Measurements from ENCODE around the gene METAP1.
"Not testable (repeated sequence)": the region's sequence is repeated elsewhere in the genome, so short reads cannot be mapped to it uniquely, and the experiment has no call there.

METAP1 gene

DNA sequence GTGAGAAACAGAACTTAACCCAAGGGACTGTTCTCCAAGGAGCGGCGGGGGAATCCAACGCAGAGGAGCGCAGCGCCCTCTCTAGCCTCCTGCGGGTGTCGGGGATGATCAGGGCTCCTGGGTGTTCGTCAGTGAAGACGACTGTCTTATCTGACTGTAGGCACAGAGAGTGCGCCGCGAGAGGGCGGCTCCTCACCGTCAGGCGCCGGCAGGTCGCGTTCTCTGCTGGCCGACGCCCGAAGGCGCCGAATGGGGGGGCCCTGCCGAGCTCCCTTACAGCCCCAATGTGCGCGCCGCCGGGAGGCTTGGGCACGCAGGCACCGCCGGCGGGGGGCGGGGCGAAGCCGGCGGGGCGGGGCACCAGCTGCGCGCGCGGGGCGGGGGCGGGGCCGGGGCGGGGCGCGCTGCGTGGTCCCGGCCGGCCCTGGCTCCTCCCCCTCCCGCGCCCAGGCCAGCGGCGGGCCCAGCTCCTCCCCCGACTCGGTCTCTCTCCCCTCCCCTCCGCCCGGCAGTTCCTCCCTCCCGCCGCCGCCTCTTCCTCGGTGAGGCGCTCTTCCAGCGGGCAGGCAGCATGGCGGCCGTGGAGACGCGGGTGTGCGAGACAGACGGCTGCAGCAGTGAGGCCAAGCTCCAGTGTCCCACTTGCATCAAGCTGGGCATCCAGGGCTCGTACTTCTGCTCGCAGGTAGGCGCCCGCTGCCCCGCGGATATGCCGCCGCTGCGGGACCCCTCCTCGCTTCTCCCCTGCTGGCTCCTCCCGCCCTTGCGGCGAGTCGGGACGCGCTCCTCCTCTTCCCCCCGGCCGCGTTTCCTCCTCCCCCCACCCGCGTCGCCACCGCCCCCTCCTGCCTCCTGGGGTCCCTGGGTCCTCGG, at the start of gene METAP1:
Gene METAP1, plus strand, starts transcription at position 539 of the 873 bp plus-strand sequence. Its CDS starts 33 bp downstream, at position 572.
- DNase-seq = peak; percentile 95

DNA sequence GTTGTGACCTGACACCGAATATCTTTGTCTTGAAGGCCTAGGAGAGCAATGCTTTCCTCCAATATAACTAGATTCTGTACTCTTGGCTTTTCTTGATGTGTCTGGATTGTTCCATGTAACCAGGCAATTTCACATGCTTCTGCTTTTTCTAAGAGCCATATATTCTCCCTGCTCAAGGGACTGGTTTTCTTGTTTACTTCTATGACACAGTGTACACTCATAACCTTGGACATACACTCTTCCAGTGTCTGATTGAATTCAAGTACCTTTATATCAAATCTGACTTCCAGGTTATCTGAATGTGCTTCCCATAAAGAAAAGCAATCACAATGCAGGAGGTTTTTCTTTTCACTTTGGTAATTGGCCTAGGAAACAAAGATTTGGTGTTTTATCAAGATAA, 49.2 kb upstream of the METAP1 start:
- no peak for DNase-seq

DNA sequence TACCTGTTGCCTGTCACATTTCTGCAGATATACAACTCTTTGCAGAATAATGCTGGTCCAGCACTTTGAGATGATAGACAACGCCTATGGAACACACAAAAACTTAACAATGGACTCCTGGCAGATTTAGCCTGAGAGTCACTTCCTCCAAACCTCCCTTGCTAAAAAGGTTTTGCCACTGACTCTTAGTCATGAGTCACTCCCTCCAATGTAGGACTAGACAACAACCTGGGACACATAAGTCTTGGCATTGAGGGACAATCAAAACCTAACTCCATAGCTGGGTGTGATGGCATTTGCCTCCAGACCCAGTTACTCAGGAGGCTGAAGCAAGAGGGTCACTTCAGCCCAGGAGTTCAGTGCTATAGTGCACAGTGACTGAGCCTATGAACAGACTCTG, 44.6 kb upstream of the METAP1 start:
- DNase-seq = no peak

DNA sequence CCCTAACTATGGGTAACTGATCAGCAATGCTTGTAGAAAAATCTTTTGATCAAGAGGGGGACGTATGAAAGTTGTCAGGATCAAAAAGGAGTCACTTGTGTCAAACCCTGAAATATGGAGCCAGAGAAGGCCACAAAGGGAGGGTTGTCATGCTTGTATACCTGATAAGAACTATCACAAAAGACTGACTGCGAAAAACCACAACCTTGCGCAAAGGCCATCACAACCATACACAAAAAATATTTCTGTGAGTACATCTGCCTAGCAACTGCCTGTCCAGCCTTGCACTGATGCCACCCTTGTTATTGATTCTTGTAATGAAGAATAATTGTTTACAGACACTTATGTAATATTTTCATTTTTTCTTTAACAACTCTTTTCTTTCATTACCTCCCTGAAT, 43.8 kb upstream of the METAP1 start:
- DNase-seq = no peak

DNA sequence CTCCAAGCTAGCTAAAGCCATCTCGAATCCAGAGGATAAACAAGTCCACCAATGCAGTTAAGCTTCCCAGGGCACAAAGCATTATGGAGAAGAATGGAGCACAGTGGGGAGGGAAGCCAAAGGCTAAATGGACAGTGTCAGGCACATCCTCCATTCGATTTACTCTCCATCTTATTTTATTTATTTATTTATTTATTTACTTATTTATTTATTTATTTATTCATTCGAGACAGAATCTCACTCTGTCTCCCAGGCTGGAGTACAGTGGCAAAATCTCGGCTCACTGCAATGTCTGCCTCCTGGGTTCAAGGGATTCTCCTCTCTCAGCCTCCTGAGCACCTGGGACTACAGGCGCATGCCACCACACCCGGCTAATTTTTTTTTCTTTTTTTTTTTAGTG, 40.3 kb upstream of the METAP1 start:
- DNase-seq = no peak

DNA sequence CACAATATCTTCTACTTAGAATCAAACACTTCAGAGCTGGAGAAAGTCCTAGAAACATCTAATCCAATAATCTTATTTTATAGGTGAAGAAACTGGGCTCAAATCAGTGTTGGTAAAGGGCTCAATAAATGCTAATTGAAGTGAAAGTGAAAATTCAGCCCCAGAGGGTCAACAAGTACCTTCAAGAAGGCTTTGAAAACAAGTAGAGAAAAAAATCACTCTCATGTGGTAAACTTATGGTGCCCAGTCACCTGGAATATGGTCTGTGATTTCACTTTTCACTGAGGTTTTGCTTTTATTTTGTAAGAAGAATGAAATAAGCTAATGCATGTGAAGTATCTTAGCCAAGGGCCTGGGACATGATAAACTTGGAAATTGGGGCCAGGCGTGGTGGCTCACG, 37.5 kb upstream of the METAP1 start:
- no peak for DNase-seq

DNA sequence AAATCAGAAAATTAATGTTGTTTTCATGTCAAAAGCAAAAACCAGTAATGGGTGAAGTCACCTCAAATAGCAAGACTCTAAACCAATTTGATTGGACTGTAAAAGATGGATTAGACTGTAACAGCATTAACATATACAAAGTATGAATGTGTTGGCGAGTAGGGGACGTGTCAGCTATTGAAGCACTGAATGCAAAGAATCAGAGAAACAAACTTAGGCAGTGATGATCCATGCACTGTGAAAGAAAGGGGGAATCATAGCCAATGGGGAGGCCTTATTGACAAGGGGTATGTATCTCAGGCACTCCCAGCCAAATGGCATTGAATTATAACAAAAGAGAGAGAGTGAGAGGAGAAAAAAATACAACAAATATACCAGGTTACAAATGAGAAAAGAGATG, 36.1 kb upstream of the METAP1 start:
- DNase-seq = no peak

DNA sequence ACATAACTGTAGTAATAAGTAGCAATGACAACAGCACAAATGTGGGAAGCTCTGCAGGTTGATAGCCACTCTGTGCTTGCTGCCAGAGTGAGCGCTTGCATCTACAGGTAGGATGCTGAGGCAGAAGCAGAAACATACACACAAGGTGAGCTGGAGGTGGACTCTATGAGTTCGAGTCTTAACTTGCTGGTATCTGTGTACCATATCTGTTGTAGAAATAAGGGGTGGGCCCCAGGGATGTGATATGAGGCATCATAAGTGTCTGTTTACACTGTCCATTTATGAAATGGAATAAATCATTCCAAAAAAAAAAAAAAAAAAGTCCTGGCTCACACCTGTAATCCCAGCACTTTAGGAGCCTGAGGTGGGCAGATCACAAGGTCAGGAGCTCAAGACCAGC, 33.8 kb upstream of the METAP1 start:
- no peak for DNase-seq

DNA sequence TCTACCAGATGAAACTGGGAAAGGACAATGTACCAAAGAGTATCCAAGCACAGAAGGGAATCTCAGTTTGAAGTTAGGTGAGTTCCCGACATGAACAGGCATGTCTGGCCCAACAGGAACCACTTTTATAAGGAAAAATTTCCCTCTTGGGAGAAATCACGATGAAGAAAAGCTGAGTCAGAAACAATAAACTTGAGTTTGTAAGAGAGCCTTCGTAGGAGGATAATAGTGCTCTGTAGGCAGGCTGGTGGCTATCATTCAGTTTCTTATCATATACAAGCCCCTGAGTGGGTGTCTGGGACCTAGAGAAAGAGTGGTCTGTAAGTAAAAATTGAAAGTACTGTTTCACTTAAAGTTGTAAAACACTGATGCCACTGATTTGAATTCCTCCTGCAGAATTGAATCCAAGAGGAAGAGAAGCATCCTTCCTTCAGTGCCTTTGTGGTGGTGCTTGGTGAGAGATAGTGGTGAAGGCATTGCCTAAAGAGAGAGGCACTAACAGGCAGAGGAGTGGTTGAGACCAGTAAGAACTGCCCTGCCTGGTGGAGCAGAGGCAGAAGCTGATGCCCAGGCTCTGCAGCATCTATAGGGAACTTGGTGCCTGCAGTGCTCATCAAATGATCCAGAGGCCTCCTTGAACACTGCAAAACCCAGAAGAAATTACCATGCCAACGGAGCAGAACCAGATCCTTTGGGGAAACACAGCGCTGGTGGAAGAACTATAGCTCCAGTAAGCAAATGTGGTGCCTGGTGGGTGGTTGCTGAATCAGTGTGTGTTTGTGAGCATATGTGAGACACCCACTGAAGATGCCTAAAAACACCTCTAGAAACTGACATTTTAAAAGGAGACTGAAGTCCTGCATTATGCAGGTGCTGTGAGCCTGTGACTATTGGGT, 31.7 kb upstream of the METAP1 start:
- no peak for DNase-seq

DNA sequence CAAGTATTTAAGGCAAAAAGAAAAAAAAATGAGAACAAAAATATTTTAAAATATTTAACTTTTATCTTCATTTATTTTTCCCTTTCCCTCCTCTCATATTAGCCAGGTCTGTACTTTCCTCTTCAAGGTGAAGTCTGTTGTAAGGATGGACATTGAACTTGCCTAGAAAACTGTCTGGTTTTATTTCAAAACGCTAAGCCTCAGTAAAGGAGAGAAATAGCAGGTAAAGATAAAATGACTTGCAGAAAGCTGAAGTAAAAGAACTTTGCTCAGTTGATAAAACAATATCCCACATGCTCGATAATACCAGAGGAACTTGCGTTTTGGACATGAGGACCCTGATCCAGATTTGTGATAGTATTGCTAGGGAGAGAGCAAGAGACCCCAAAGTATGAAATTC, 28.6 kb upstream of the METAP1 start:
- DNase-seq = no peak

DNA sequence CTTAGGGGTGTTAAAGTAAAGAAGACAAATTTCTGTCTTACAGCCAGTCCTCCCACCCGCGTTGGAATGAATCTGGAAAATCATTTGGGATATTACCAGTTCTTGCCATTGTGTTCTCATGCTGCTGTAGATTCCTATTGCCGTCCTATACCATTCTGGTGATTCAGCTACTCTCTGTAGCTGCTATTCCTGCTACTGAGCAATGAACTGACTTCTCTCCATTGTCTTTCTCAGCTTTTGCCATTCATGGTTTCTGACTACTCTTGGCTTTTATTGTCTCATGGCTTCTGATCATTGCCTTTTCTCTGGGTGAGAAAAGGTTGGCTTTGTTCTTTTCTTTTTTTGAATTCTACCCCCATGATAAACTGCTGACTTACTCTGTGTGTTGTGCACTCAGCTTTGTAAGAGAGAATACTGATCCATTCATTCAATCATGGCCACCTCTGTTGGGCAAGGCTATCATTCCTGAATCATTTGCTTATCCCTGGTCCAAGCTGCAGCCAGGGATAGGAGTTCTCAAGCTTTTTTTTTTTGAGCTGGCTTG, 27.7 kb upstream of the METAP1 start:
- DNase-seq = no peak

DNA sequence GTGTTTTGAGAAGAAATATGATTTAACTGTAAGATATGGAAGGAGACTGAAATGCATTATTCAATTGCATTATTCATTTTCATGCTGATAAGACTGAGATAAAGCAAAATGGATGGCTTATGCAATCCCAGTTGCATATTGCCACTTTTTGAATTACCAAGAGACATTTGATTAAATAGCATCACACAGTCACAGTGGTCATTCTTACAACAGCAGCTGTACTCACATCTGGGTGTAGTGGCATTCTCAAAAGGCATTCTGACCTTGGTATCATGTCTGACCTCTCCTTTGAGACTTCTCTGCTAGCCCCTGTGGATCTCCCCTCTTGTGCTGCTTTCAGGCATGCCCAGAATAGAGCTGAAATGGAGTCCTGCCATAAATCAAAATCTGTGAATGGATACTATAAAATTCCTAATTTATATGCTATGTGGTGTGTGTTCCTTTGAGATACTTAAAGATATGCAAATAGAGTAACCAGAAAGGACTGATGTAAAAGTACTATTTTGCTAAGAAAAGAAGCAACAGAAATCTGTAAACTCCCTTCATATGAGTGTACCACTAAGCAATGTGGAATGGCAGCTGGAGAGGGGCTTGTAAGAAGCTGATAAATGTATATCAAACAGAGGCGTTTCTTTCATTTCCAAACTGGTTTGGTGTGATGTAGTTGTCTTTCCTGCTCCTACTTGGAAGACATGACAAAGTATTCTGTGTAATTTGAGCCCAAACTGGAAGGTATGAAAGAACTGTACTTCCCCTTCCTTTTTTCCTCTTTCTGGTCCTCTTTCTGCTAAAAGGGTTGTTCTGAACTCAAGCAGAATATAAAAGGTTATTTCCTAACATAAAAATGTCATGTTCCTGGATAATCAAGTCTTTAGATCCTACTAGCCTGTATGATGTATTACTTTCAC, 25.4 kb upstream of the METAP1 start:
- no peak for DNase-seq

DNA sequence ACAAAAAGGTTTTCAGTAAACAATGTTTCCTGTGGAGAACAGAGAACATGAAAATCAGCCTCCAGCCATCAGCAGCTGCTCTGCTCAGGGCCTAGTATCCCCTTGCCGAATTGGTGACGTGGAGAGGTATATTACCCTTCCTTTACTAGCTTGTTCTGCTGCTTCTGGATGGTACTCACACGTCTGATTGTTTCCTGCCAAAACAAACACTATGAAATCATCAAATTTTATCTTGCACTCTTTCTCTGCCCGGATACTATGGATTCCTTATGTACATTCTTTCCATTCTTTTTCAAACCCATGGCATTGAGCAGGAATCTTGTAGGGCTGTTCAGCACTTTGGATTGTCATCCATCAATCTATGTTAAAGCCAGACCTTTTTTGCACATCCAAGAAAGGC, 18.8 kb upstream of the METAP1 start:
- peak; percentile 14 for DNase-seq

DNA sequence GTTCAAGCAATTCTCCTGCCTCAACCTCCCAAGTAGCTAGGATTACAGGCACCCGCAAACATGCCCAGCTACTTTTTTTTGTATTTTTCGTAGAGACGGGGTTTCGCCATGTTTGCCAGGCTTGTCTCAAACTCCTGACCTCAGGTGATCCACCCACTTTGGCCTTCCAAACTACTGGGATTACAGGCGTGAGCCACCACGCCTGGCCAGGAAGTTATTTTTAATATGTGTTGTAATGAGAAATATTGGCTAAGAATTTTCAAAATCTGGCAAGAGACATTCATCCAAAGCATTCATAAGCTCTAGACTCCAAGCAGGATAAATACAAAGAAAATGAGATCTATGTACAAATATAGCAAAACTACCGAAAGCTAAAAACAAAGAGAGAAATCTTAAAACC, 18.0 kb upstream of the METAP1 start:
- no peak for DNase-seq

DNA sequence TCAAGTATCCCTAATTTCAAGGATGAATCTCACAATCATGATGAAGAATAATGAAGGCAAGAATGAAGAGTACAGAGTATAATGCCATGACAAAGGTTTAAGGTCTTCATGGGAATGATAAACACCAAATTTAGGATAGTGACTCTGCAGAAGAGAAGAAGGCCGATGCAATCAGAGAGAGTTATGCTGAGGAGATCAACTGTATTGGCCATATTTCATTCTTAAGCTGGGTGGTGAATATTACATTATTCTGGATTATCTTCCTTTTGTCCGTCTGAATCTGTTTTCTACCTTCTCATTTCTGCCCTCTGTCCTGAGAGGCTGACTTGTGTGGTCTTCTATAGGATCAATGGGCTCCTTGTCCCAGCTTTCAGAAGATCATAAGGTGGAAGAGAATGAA, 7.8 kb upstream of the METAP1 start:
- DNase-seq = no peak

DNA sequence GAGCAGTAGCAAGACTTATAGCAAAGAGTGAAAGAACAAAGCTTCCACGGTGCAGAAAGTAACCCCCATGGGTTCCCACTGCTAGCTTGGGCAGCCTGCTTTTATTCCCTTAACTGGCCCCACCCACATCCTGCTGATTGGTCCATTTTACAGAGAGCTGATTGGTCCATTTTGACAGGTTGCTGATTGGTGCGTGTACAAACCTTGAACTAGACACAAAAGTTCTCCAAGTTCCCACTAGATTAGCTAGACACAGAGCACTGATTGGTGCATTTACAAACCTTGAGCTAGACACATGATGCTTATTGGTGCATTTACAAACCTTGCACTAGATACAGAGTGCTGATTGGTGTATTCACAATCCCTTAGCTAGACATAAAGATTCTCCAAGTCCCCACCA, 2.7 kb upstream of the METAP1 start:
- DNase-seq = not testable (repeated sequence)

DNA sequence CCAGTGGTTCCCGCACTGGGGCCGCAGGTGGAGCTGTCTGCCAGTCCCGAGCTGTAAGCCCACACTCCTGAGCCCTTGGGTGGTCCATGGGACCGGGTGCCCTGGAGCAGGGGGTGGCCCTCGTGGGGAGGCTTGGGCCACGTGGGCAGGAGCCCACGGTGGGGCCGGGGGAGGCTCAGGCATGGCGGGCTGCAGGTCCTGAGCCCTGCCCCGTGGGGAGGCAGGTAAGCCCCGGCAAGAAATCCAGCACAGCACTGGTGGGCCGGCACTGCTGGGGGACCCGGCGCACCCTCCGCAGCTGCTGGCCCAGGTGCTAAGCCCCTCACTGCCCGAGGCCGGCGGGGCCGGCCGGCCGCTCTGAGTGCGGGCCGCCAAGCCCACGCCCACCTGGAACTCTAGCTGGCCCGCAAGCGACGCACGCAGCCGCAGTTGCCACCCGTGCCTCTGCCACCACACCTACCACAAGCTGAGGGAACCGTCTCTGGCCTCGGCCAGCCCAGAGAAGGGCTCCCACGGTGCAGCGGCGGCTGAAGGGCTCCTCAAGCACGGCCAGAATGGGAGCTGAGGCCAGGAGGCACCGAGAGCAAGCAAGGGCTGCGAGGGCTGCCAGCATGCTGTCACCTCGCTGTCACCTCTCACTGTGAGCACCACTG, 2.0 kb upstream of the METAP1 start:
- DNase-seq = no peak

DNA sequence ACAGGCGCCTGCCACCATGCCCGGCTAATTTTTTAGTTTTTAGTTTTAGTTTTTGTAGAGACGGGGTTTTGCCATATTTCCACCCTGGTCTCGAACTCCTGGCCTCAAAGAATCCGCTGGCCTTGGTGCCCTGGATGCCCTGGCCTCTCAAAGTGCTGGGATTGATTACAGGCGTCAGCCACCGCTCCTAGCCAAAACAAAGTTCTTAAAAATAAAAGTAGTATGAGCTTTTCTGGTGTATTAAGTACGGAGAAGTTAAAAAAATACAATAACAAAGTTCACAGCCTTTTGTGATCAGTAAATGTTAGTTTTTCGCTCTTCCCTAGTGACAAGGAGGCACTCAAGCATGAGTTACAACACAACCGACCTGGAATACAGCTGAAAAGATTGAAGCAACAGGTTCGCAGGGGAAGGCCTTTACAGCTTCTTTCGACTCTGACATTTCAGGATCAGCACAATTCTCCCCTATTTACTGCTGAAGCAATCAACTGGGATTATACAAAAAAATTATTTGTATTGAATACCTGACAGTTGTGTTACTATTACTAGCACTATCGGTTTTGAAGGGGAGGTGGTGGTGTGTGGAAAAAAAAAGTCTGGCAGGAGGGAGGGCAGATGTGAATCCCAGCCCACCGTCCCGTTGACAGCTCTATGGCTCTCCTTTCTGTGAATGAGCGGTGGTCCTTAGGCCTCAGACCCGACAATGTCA, 893 bp upstream of the METAP1 start:
- DNase-seq = no peak

DNA sequence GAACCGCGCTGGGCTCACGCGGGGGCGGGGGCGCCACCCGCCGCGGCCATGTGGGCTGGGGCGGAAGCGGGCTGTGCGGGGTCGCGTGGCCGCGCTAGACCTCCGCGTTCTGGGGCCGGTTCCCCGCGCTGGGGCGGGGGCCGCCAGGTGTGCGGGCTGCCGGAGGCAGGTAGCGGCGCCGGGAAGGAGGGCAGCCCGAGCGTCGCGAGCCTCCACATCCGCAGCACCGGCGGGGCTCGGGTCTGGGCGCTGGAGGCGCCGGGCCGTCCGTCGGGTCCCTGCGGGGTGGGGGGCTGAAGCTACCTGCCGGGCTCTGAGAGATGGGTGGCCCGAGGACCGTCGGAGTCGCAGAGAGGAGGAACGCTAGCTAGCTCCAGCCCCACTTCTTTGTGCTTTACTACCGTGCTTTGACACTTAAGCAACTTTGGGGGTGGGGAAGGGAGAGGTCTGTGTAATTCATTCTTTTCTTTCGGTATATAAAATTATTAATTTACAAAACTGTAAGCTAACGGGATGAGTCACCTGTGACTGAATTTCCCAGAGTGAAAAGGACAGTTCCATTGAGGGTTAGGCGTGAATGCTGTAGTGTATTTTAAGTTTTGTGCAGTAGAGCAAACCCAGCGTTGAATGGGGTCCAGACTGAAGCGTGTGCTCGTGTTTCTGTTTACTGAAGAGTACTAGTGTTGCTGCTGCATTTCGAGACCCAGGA, 689 bp downstream of the METAP1 start:
- no peak for DNase-seq

DNA sequence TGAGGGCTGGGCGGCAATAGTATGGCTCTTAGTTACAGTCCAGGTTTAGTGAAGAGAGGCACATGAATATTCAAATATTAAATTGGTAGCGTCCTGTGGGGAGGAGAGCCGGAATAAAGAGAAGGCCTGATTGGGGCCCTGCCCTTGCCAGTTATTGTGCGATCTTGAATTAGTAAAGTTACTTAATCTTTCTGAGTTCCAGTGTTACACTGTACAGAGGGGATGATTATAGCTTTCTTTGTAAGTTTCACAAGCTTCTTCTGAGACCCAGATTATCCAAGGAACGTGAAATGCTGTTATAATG, 1.2 kb downstream of the METAP1 start:
- no peak for DNase-seq

DNA sequence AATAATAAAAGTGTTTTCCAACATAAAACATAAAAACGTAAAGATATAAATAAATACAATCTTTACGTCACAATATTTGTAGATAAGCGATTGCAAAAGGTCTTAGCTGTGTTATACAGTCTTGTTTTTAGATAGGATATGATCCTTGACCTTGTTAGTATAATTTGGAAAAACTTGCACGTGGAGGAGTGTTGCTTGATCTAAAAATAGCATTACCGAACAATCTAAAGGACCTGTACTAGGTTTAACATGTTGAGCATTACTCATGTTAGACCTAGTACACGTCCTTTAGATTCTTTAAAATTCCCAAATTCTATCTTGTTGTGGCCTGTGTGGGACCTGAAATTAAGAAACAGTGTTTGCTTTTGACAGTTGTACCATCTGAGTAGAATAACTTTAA, 1.6 kb downstream of the METAP1 start:
- DNase-seq = no peak

All from amniotic stem cell (primary cell).